ENCODE measurements around the gene ZNF771. TPM values are rescaled to one million over a fixed set of nuclear protein-coding genes. Genes with fewer than 3 reads are reported as not detected.
A peak's percentile ranks its signal among the peaks of the same experiment; 100 is the strongest.
"Not testable (repeated sequence)": the region's sequence is repeated elsewhere in the genome, so short reads cannot be mapped to it uniquely, and the experiment has no call there.

ZNF771 gene
- total RNA-seq, 4 donors from 2014 or later = 7.4 to 28.1 (median 15.1) TPM

DNA sequence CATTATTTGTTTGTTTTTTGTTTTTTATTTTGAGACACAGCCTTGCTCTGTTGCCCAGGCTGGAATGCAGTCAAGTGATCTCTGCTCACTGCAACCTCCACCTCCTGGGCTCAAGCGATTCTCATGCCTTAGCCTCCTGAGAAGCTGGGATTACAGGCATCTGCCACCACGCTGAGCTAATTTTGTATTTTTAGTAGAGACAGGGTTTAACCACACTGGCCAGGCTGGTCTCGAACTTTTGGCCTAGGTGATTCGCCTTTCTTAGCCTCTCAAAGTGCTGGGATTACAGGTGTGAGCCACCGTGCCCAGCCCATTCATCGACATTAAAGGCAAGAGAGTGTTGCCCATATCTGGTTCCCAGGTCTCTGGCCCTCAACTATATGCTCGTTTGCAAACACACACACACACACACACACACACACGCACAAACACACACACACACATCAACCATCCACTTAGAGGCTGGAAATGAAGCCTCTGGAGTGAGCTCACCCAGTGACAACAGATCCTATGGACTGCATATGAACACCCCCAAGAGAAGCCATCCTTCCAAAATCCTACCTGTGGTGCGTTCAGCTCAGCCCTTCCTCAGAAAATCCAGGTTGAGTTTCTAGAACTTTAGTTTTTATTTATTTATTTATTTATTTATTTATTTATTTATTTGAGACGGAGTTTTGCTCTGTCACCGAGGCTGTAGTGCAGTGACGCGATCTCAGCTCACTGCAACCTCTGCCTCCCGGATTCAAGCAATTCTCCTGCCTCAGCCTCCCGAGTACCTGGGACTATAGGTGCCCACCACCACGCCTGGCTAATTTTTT lies 50.5 kb downstream of the ZNF771 start:
- 85 to 100% methylated on average over 3 to 16 of the region's 16 CpGs for WGBS, 2 donors (ENCODE audit: low coverage in 1 of 2)

GRCh38 chr16:30458561-30459394 lies 51.4 kb downstream of the ZNF771 start:
- intact Hi-C loops (cut with DNase I; ENCODE audit: low total_unique reads) (no loop called here), in situ Hi-C loops (cut with MboI; ENCODE audit: low pct_ligation_motif_present in 1 of 4, low pct_unique_long_range_greater_than_20kb in 1 of 4, low sequenced_read_pairs in 3 of 4) (no loop called here)
- Histone ChIP-seq H3K4me1 (peaks cover 0 to 9% (median 4%) of the 10 kb centered on the region in 4 donors), H3K27me3 (no peaks in the 10 kb centered on the region), H3K4me3 (no peak overlapping the region), H3K9me3 (no peaks in the 10 kb centered on the region), H3K27ac (peak overlapping the region; percentile 36 to 54 (median 44)), H3K36me3 (no peaks in the 10 kb centered on the region)
- WGBS, 2 donors (ENCODE audit: low coverage in 1 of 2) = 70% methylated on average over 22 of the region's 22 CpGs; no CpG with 5 or more reads in 1 of the 2 donors
- peak; percentile 68 for DNase-seq
- TF ChIP-seq POLR2A (IDR thresholded peaks at IDR 0.05) (no peak), POLR2AphosphoS5 (IDR thresholded peaks at IDR 0.05) (peak in 1 of 3 donors; percentile 21)

More for the DNA sequence above, 50.5 kb downstream of the ZNF771 start:
- Histone ChIP-seq H3K27ac (peak overlapping the region in 2 of 4 donors; percentile 36 to 51), H3K4me3 (no peak overlapping the region), H3K27me3 (no peaks in the 10 kb centered on the region), H3K4me1 (peaks cover 0 to 15% (median 8%) of the 10 kb centered on the region in 4 donors), H3K9me3 (no peaks in the 10 kb centered on the region), H3K36me3 (no peaks in the 10 kb centered on the region)
- DNase-seq = no peak
- in situ Hi-C loops (cut with MboI; ENCODE audit: low pct_ligation_motif_present in 1 of 4, low pct_unique_long_range_greater_than_20kb in 1 of 4, low sequenced_read_pairs in 3 of 4) = no loop called here
- TF ChIP-seq EP300 (IDR thresholded peaks at IDR 0.05; ENCODE audit: low read depth) = no peak
- intact Hi-C loops (cut with DNase I; ENCODE audit: low total_unique reads) = no loop called here

- peaks cover 0 to 6% (median 2%) of the 10 kb centered on the region in 4 donors for H3K4me1 ChIP-seq
- H3K27me3 ChIP-seq = no peaks in the 10 kb centered on the region
- no peak overlapping the region for H3K4me3 ChIP-seq
- WGBS, 2 donors (ENCODE audit: low coverage in 1 of 2) = 84 to 96% methylated on average over 9 to 11 of the region's 11 CpGs
- TF ChIP-seq CTCF (IDR thresholded peaks at IDR 0.05) (no peak), EP300 (IDR thresholded peaks at IDR 0.05; ENCODE audit: low read depth) (no peak), POLR2AphosphoS5 (IDR thresholded peaks at IDR 0.05) (no peak), POLR2A (IDR thresholded peaks at IDR 0.05) (no peak)
- in situ Hi-C loops (cut with MboI; ENCODE audit: low pct_ligation_motif_present in 1 of 4, low pct_unique_long_range_greater_than_20kb in 1 of 4, low sequenced_read_pairs in 3 of 4) = no loop called here
- intact Hi-C loops (cut with DNase I; ENCODE audit: low total_unique reads) = no loop called here
- H3K9me3 ChIP-seq = no peaks in the 10 kb centered on the region
- peak overlapping the region; percentile 36 to 54 (median 44) for H3K27ac ChIP-seq
- no peak for DNase-seq
- H3K36me3 ChIP-seq = no peaks in the 10 kb centered on the region
These were observed 52.0 kb downstream of the ZNF771 start for GRCh38 chr16:30459456-30459855.

- H3K9me3 ChIP-seq; H3K36me3 ChIP-seq; intact Hi-C loops (cut with DNase I; ENCODE audit: low total_unique reads); H3K27me3 ChIP-seq; DNase-seq; in situ Hi-C loops (cut with MboI; ENCODE audit: low pct_ligation_motif_present in 1 of 4, low pct_unique_long_range_greater_than_20kb in 1 of 4, low sequenced_read_pairs in 3 of 4); H3K4me3 ChIP-seq; H3K27ac ChIP-seq; H3K4me1 ChIP-seq: not testable (repeated sequence)
- WGBS, 2 donors (ENCODE audit: low coverage in 1 of 2) = 69 to 86% methylated on average over 2 to 5 of the region's 5 CpGs
These were observed 54.0 kb downstream of the ZNF771 start for GRCh38 chr16:30461426-30461825.

DNA sequence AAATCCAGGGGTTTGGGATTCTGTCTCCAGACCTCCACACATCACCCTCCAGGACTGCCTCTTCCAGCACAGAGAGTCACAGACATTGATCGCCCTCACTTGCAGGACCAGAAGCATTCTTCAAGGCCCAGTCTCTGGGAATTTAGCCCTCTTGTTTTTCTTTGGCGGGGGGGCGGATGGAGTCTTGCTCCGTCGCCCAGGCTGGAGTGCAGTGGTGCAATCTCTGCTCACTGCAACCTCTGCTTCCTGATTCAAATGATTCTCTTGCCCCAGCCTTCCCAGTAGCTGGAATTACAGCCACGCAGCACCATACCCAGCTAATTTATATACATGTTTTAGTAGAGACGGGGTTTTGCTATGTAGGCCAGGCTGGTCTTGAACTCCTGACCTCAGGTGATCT lies 56.7 kb downstream of the ZNF771 start:
- Histone ChIP-seq H3K36me3 (no peaks in the 10 kb centered on the region), H3K27me3 (no peaks in the 10 kb centered on the region), H3K4me1 (peaks cover 0 to 2% (median under 1%) of the 10 kb centered on the region in 4 donors), H3K27ac (no peak overlapping the region), H3K4me3 (no peak overlapping the region), H3K9me3 (no peaks in the 10 kb centered on the region)
- 91 to 97% methylated on average over 6 to 7 of the region's 7 CpGs for WGBS, 2 donors (ENCODE audit: low coverage in 1 of 2)
- intact Hi-C loops (cut with DNase I; ENCODE audit: low total_unique reads) (no loop called here), in situ Hi-C loops (cut with MboI; ENCODE audit: low pct_ligation_motif_present in 1 of 4, low pct_unique_long_range_greater_than_20kb in 1 of 4, low sequenced_read_pairs in 3 of 4) (no loop called here)
- DNase-seq = no peak
- TF ChIP-seq EP300 (IDR thresholded peaks at IDR 0.05; ENCODE audit: low read depth) (no peak), CTCF (IDR thresholded peaks at IDR 0.05) (no peak), POLR2A (IDR thresholded peaks at IDR 0.05) (no peak), POLR2AphosphoS5 (IDR thresholded peaks at IDR 0.05) (no peak)

Small RNA genes within 50 kb of the gene (small RNA-seq; reads per million reads assigned to genes)
- gene RF00019 (0 reads per million in 4 donors), gene RF00406 (0 to 1.4 (median 0.44) reads per million in 4 donors)

Other genes starting within 250 kb of the ZNF771 start
- gene CORO1A, start 224.0 kb upstream of the ZNF771 start, total RNA-seq = 10 to 100 TPM in 3 of 4 donors, 1 to 10 TPM in 1; 5.6 to 30.2 (median 24.0) TPM
- 1,000 to 10,000 TPM in 1 of 4 donors, 100 to 1,000 TPM in 2, 10 to 100 TPM in 1; 39.6 to 1,391 (median 605) TPM for gene BOLA2B, start 213.9 kb upstream of the ZNF771 start, total RNA-seq
- 100 to 1,000 TPM; 118 to 327 (median 158) TPM for gene SLX1A, start 213.7 kb upstream of the ZNF771 start, total RNA-seq
- gene SULT1A3, start 208.4 kb upstream of the ZNF771 start, total RNA-seq = 100 to 1,000 TPM in 1 of 4 donors, 10 to 100 TPM in 3; 55.4 to 864 (median 58.7) TPM
- 1 to 10 TPM; 2.4 to 6.4 (median 5.2) TPM for gene NPIPB13, start 159.1 kb upstream of the ZNF771 start, total RNA-seq
- gene CD2BP2, start 52.3 kb upstream of the ZNF771 start, total RNA-seq = 10 to 100 TPM; 25.8 to 41.1 (median 33.0) TPM
- 10 to 100 TPM; 32.5 to 62.9 (median 40.3) TPM for gene TBC1D10B, start 37.1 kb upstream of the ZNF771 start, total RNA-seq
- gene MYL11, start 32.8 kb upstream of the ZNF771 start, total RNA-seq = 1 to 10 TPM in 1 of 4 donors, not detected in 3; 6.3 TPM
- gene SEPTIN1, start 25.0 kb upstream of the ZNF771 start, total RNA-seq = 1 to 10 TPM; 2.8 to 9.8 (median 4.8) TPM
- gene ZNF48, start 12.2 kb upstream of the ZNF771 start, total RNA-seq = 10 to 100 TPM in 1 of 4 donors, 1 to 10 TPM in 2, not detected in 1; 5.8 to 10.5 (median 7.0) TPM
- 10 to 100 TPM; 35.2 to 74.1 (median 50.0) TPM for gene DCTPP1, start 22.4 kb downstream of the ZNF771 start, total RNA-seq
- 100 to 1,000 TPM in 3 of 4 donors, 10 to 100 TPM in 1; 86.7 to 218 (median 151) TPM for gene SEPHS2, start 38.3 kb downstream of the ZNF771 start, total RNA-seq
- 10 to 100 TPM in 2 of 4 donors, 1 to 10 TPM in 2; 1.8 to 33.7 (median 6.7) TPM for gene ITGAL, start 65.1 kb downstream of the ZNF771 start, total RNA-seq
- 100 to 1,000 TPM in 1 of 4 donors, 10 to 100 TPM in 3; 54.7 to 116 (median 74.9) TPM for gene ZNF768, start 119.0 kb downstream of the ZNF771 start, total RNA-seq
- 10 to 100 TPM; 16.0 to 25.7 (median 16.8) TPM for gene ZNF747, start 127.3 kb downstream of the ZNF771 start, total RNA-seq
- gene ZNF764, start 150.8 kb downstream of the ZNF771 start, total RNA-seq = 10 to 100 TPM; 17.9 to 48.0 (median 23.2) TPM
- 10 to 100 TPM; 22.9 to 64.3 (median 43.5) TPM for gene ZNF688, start 164.1 kb downstream of the ZNF771 start, total RNA-seq
- 100 to 1,000 TPM in 1 of 4 donors, 10 to 100 TPM in 3; 17.2 to 131 (median 20.5) TPM for gene ZNF785, start 178.1 kb downstream of the ZNF771 start, total RNA-seq
- gene ZNF689, start 202.8 kb downstream of the ZNF771 start, total RNA-seq = 10 to 100 TPM in 1 of 4 donors, 1 to 10 TPM in 3; 3.4 to 77.1 (median 8.1) TPM
- gene PRR14, start 243.4 kb downstream of the ZNF771 start, total RNA-seq = 100 to 1,000 TPM in 2 of 4 donors, 10 to 100 TPM in 2; 42.9 to 154 (median 85.5) TPM

Measured in transverse colon (tissue), 4 donors.